Measurements from ENCODE around the gene SLC35G6.

The SLC35G6 gene

DNA sequence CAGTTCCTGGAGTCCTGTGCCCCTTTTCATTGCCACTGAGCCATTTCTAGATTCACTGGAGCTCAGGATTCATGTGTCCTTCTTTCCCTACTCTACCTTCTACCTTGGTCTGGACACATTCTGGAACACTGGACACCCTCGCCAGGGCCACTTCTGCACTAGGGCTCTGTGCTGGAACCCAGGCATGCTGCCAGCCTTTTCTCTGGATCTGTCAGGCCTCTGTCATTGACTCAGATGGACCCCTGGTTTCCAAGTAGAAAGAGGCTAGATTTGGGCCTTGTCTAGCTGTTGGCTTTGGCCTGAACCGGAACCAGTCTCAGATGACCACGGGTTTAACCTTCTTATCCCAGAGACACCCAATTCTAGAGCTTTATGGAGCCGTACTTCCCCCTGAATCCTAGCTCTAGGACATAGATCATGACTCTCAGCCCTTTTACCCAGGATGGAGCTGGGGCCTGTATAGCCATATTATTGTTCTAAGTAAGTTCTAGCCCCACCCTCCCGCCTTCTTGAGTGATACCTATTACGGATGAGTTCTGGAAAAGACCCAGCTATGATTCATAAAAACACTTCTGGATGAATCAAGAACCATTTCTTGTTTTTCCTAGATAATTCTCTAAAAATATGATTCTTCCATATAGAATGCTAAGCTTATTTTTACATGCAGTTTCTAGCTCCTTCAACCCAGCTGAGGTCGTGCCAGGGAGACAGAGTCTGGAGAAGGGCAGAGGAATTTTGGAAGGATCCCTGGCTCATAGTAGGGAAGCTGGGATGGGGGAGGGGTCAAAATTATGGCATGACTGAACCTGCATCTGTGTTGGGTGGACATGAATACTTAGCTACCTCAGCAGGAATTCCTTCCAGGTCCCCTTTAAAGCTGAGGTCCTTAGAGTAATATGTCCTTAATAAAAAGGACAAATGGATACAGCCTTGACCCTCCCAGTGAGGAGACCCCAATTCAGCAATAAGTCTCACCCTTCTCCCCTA is 37.5 kb upstream of the SLC35G6 start:
- DNase-seq (ENCODE audit: extremely low read depth, low read depth) = no peak
- TF ChIP-seq, protein P1, sequence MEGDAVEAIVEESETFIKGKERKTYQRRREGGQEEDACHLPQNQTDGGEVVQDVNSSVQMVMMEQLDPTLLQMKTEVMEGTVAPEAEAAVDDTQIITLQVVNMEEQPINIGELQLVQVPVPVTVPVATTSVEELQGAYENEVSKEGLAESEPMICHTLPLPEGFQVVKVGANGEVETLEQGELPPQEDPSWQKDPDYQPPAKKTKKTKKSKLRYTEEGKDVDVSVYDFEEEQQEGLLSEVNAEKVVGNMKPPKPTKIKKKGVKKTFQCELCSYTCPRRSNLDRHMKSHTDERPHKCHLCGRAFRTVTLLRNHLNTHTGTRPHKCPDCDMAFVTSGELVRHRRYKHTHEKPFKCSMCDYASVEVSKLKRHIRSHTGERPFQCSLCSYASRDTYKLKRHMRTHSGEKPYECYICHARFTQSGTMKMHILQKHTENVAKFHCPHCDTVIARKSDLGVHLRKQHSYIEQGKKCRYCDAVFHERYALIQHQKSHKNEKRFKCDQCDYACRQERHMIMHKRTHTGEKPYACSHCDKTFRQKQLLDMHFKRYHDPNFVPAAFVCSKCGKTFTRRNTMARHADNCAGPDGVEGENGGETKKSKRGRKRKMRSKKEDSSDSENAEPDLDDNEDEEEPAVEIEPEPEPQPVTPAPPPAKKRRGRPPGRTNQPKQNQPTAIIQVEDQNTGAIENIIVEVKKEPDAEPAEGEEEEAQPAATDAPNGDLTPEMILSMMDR (IDR thresholded peaks at IDR 0.05; ENCODE audit: low read depth, low read length, missing control alignments) = no peak
- H3K4me3 ChIP-seq (replicated peaks; ENCODE audit: low read depth, low read length) = no peak overlapping the region

DNA sequence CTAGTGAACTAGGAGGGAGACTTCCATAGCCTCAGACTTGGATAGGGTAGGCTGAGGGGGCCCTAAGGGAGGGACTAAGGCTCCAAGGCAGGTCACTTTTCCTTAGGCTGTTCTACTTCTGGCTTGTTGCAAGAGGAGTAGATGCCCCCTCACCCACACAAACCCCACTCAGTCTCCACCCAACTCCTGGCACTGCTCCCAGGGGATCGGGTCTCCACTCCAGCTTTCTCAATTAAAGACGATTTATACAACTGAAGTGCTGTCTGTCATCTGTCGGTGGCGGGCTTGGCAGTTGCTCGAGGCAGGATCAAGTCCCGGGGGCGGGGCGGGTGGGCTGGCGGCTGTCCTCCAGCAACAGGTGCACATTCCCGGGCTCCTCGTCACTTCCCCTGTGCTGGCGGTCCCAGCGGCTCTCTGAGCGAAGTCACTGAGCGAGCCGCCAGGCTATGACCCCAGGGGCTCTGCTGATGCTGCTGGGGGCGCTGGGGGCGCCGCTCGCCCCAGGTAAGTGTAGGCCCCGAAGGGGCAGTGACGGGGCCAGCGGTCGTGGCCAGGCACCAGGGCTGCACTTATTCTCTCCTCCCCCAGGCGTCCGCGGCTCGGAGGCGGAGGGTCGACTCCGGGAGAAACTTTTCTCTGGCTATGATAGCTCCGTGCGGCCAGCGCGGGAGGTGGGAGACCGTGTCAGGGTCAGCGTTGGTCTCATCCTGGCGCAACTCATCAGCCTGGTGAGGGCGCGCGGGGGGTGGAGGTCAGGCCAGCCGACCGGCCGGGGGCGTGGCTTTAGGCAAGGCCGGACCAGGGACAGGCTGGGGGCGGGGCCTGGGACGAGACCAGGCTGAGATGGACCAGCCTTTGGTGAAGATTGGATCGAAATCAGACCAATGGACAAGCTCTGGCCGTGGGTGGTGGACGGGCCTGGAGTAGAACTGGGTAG is 36.3 kb upstream of the SLC35G6 start, which contains the start of gene CHRNB1:
Gene CHRNB1, plus strand, starts transcription at position 380 of the 937 bp plus-strand sequence. Its CDS starts 67 bp downstream, at position 447.
- DNase-seq (ENCODE audit: extremely low read depth, low read depth) = no peak
- peak within 1 kb of the TSS; percentile 21; the same call in 1 of the 2 replicates for H3K4me3 ChIP-seq (replicated peaks; ENCODE audit: low read depth, low read length)
- TF ChIP-seq, protein P1 (IDR thresholded peaks at IDR 0.05; ENCODE audit: low read depth, low read length, missing control alignments) = no peak

DNA sequence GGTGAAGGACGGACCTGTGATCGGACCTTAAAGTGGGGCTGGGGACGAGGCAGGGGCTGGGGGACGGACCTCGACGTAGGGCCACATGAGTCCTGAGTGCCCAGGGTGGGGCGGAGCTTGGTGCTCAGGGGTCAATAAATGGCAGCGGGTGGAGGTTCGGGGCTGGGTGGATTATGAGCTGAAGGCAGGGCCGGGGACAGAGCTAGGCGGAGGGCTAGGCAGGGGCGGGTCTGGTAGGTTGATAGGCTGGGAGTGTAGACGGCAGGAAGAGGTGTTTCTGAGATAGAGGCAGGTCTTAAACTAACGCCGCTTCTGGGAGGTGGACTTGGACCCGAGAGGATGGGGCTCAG is 35.7 kb upstream of the SLC35G6 start:
- H3K4me3 ChIP-seq (replicated peaks; ENCODE audit: low read depth, low read length) = 0 out of 2 replicates have a peak overlapping the region, but pooled peaks have one; percentile 21
- DNase-seq (ENCODE audit: extremely low read depth, low read depth) = no peak
- TF ChIP-seq, protein P1 (IDR thresholded peaks at IDR 0.05; ENCODE audit: low read depth, low read length, missing control alignments) = no peak

DNA sequence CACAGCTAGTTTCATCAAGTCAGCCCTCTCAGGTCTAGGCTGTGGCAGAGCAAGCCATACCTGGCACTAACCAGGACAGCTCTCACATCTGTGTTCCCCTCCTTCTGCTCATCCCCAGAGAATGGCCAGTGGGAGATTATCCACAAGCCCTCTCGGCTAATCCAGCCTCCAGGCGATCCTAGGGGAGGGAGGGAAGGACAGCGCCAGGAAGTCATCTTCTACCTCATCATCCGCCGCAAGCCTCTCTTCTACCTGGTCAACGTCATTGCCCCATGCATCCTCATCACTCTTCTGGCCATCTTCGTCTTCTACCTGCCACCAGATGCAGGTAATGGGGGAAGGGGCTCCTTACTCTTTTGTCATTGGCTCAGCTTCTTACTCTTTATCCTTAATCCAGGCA is 32.8 kb upstream of the SLC35G6 start:
- DNase-seq (ENCODE audit: extremely low read depth, low read depth) = no peak
- H3K4me3 ChIP-seq (replicated peaks; ENCODE audit: low read depth, low read length) = no peak overlapping the region
- TF ChIP-seq, protein P1 (IDR thresholded peaks at IDR 0.05; ENCODE audit: low read depth, low read length, missing control alignments) = no peak

DNA sequence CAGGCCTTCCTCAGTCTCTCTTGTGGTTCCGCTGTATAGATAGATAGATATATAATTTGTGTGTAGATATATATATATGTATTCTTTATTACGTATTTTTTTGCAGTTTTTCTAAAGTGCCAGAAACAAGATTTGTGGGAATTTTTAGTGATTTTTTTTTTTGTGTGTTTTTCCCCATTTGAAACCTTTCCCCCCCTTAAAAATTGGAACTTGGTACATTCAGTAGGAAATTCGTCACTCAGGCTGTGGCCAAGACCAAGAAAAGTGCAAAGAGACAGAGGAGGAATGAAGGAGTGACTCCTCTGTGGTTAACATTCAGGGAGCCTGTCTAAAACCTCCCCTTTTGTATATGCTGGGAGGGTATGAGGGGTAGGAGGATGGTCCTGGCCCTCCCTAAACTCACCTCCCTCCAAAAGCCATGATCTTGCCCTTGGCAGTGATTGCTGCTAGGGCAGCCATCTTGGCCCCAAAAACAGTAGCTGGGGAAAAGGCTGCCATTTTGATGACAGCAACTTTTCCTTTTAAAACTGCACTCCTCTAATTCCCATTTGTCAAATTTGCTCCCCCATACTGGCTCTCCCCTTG is 21.2 kb upstream of the SLC35G6 start:
- no peak overlapping the region for H3K4me3 ChIP-seq (replicated peaks; ENCODE audit: low read depth, low read length)
- TF ChIP-seq, protein P1 (IDR thresholded peaks at IDR 0.05; ENCODE audit: low read depth, low read length, missing control alignments) = no peak
- no peak for DNase-seq (ENCODE audit: extremely low read depth, low read depth)

All from HFF-Myc (cell line).